ENCODE data around the gene PIEZO1.

- TF ChIP-seq CTCF (conservative IDR thresholded peaks at IDR 0.05) (no peak), ZFX (IDR thresholded peaks at IDR 0.05) (no peak)
These were observed 24.2 kb upstream of the PIEZO1 start for GRCh38 chr16:88809068-88809675.

Measured in C4-2B (cell line).